ENCODE data around the gene TOR3A. TPM values are rescaled to one million over a fixed set of nuclear protein-coding genes. Genes with fewer than 3 reads are reported as not detected.

TOR3A gene
- total and polyA plus RNA-seq, 2 donors (not counting 3 experiments of a cell fraction or from before 2014, with no cell fraction given), result 14.9 to 16.7 TPM

GRCh38 chr1:179079113-179079761, 2.6 kb upstream of the TOR3A start:
- DNase-seq (ENCODE audit: low read depth, low spot score), result peak; percentile 69
- ChIA-PET POLR2A (interaction anchor here (0.6 kb wide), 1 partner anchor 32 kb away, joined by 11 read pairs; no protein-coding TSS in a partner anchor), CTCF (interaction anchor here (0.6 to 4.5 kb wide), 15 partner anchors 9 to 731 kb away, joined by 3 to 27 read pairs (median 4); no protein-coding TSS in a partner anchor)
- Histone ChIP-seq H3K27me3 (ENCODE audit: control insufficient read depth in 2 of 2, insufficient read depth in 2 of 2, low read length in 2 of 2) (no peaks in the 10 kb centered on the region), H2AFZ (ENCODE audit: low read depth, low read length) (no peak overlapping the region), H3K9me3 (replicated peaks; ENCODE audit: control insufficient read depth, insufficient read depth, low read length) (no peaks in the 10 kb centered on the region), H3K9ac (replicated peaks; ENCODE audit: extremely low read depth, insufficient read depth, low read length) (no peak overlapping the region), H3K79me2 (ENCODE audit: control insufficient read depth, insufficient read depth, low read length) (peaks cover 12% of the 10 kb centered on the region), H3K9me1 (replicated peaks; ENCODE audit: control insufficient read depth, extremely low read depth, insufficient read depth, low read length) (no peaks in the 10 kb centered on the region), H3K4me3 (replicated peaks in 1 of 3; ENCODE audit: insufficient read depth in 1 of 3, low read depth in 1 of 3, low read length in 3 of 3) (no peak overlapping the region), H3K27ac (ENCODE audit: insufficient read depth, low read depth, low read length) (no peak overlapping the region), H3K36me3 (ENCODE audit: control insufficient read depth in 2 of 2, extremely low read depth in 1 of 2, insufficient read depth in 2 of 2, low read length in 2 of 2) (no peaks in the 10 kb centered on the region), H3K4me1 (ENCODE audit: control insufficient read depth, extremely low read depth, insufficient read depth, low read length) (peaks cover 14% of the 10 kb centered on the region), H4K20me1 (replicated peaks; ENCODE audit: control insufficient read depth, extremely low read depth, insufficient read depth, low read length) (no peaks in the 10 kb centered on the region), H3K4me2 (ENCODE audit: insufficient read depth, low read length) (no peak overlapping the region)
- TF ChIP-seq FOS (IDR thresholded peaks at IDR 0.05; ENCODE audit: borderline replicate concordance, insufficient read depth, low read length) (no peak), POLR2A (IDR thresholded peaks at IDR 0.05; ENCODE audit: low read depth, low read length) (no peak), MYC (IDR thresholded peaks at IDR 0.05; ENCODE audit: low read depth, low read length) (no peak), POLR2AphosphoS5 (IDR thresholded peaks at IDR 0.05; ENCODE audit: insufficient read depth, low read depth, low read length) (no peak), JUN (IDR thresholded peaks at IDR 0.05; ENCODE audit: borderline replicate concordance, insufficient read depth, insufficient read length, low read depth) (no peak), CTCF (IDR thresholded peaks at IDR 0.05; ENCODE audit: extremely low read depth in 1 of 2, insufficient read depth in 1 of 2, low read depth in 1 of 2, low read length in 2 of 2) (peak; percentile 60 to 64), EZH2 (IDR thresholded peaks at IDR 0.05; ENCODE audit: borderline replicate concordance, low read depth, low read length, severe bottlenecking) (no peak), MAX (IDR thresholded peaks at IDR 0.05; ENCODE audit: insufficient read depth, insufficient read length) (no peak)
- FAIRE-seq, result peak; percentile 93
- intact Hi-C loops (cut with micrococcal nuclease) (loop anchor here (1.0 to 10.0 kb wide), 4 partner anchors 115 to 626 kb away; no protein-coding TSS in a partner anchor), dilution Hi-C loops (cut with MboI; ENCODE audit: extremely low pct_ligation_motif_present, low sequenced_read_pairs) (no loop called here)
- BruUV-seq (replicated peaks), result no TSS peak
